Effector memory CD8-positive, alpha-beta T cell (primary cell): ENCODE measurements around the gene GLIPR2.
A peak's percentile ranks its signal among the peaks of the same experiment; 100 is the strongest.
"Not testable (repeated sequence)": the region's sequence is repeated elsewhere in the genome, so short reads cannot be mapped to it uniquely, and the experiment has no call there.

Source experiments
- ATAC-seq: fragments of 150-1000 bp; cut with Tn5 transposase; replicated peaks from 2 replicates; pipeline ENCODE4 v1.10.0; 2021; ENCODE audit warnings: mild to moderate bottlenecking, moderate library complexity
- DNase-seq, 3 experiments: peaks; one replicate each; pipeline ENCODE4 v3.0.0; 2021
- H3K27ac Mint-ChIP-seq, 2 donors: one replicate each; pipeline ENCODE4 v1.8.0; 2022; ENCODE audit warnings: mild to moderate bottlenecking in 2 of 2, mixed read lengths in 2 of 2, moderate library complexity in 2 of 2
- H3K27me3 Mint-ChIP-seq, 2 donors: one replicate each; pipeline ENCODE4 v1.8.0; 2022; ENCODE audit warnings: mixed read lengths in 2 of 2
- H3K36me3 Mint-ChIP-seq: one replicate; pipeline ENCODE4 v1.8.0; 2022; ENCODE audit warnings: mild to moderate bottlenecking, moderate library complexity, mixed read lengths; ENCODE audit not compliant: insufficient read depth
- H3K4me1 Mint-ChIP-seq, 2 donors: one replicate each; pipeline ENCODE4 v1.8.0; 2022; ENCODE audit warnings: low read depth in 2 of 2, mixed read lengths in 2 of 2
- H3K4me3 Mint-ChIP-seq, 2 donors: one replicate each; pipeline ENCODE4 v1.8.0; 2022; ENCODE audit warnings: mild to moderate bottlenecking in 2 of 2, mixed read lengths in 2 of 2, moderate library complexity in 2 of 2
- H3K9me3 Mint-ChIP-seq, 2 donors: one replicate each; pipeline ENCODE4 v1.8.0; 2022; ENCODE audit warnings: mixed read lengths in 2 of 2

The GLIPR2 gene

GRCh38 chr9:36164989-36165388, 28.5 kb downstream of the GLIPR2 start:
- Mint-ChIP-seq H3K4me3 (peak overlapping the region; percentile 81 to 82), H3K9me3 (no peaks in the 10 kb centered on the region), H3K27ac (peak overlapping the region; percentile 75 to 76), H3K27me3 (no peaks in the 10 kb centered on the region), H3K4me1 (peaks cover 3 to 8% of the 10 kb centered on the region in 2 donors), H3K36me3 (peaks cover 28% of the 10 kb centered on the region)
- DNase-seq (no peak), ATAC-seq (no peak)

GRCh38 chr9:36165826-36166167, 29.3 kb downstream of the GLIPR2 start:
- Mint-ChIP-seq H3K27ac (peak overlapping the region; percentile 75 to 76), H3K4me1 (peaks cover 3 to 8% of the 10 kb centered on the region in 2 donors), H3K9me3 (no peaks in the 10 kb centered on the region), H3K27me3 (no peaks in the 10 kb centered on the region), H3K36me3 (peaks cover 22% of the 10 kb centered on the region), H3K4me3 (peak overlapping the region; percentile 81 to 82)
- DNase-seq (no peak), ATAC-seq (no peak)

GRCh38 chr9:36166168-36166927, 29.8 kb downstream of the GLIPR2 start:
- H3K27ac Mint-ChIP-seq, result peak overlapping the region; percentile 75 to 76
- peak; percentile 83 to 86 (median 85) for DNase-seq
- H3K4me3 Mint-ChIP-seq, result peak overlapping the region; percentile 81 to 82
- H3K36me3 Mint-ChIP-seq, result peaks cover 19% of the 10 kb centered on the region
- H3K27me3 Mint-ChIP-seq, result peaks cover 0 to 4% of the 10 kb centered on the region in 2 donors
- ATAC-seq, result peak; percentile 97
- peaks cover 3 to 6% of the 10 kb centered on the region in 2 donors for H3K4me1 Mint-ChIP-seq
- no peaks in the 10 kb centered on the region for H3K9me3 Mint-ChIP-seq

- Mint-ChIP-seq H3K4me3 (no peak within 1 kb of the TSS), H3K27ac (no peak within 1 kb of the TSS), H3K9me3 (no peaks in the 10 kb centered on the region), H3K27me3 (peaks cover 0 to 18% of the 10 kb centered on the region in 2 donors), H3K36me3 (peaks cover 15% of the 10 kb centered on the region), H3K4me1 (peaks cover 3% of the 10 kb centered on the region in 2 donors)
- ATAC-seq (no peak), DNase-seq (no peak)
Observed at GRCh38 chr9:36169166-36169565, 32.6 kb downstream of the GLIPR2 start, which contains the start of gene CCIN. Gene CCIN, plus strand, starts transcription at chr9:36169388. Its CDS starts 115 bp downstream, at chr9:36169503.

- no peak for DNase-seq
- H3K4me3 Mint-ChIP-seq, result no peak overlapping the region
- peaks cover 3% of the 10 kb centered on the region in 2 donors for H3K4me1 Mint-ChIP-seq
- ATAC-seq, result no peak
- peaks cover 0 to 18% of the 10 kb centered on the region in 2 donors for H3K27me3 Mint-ChIP-seq
- H3K9me3 Mint-ChIP-seq, result no peaks in the 10 kb centered on the region
- no peak overlapping the region for H3K27ac Mint-ChIP-seq
- H3K36me3 Mint-ChIP-seq, result peaks cover 12% of the 10 kb centered on the region
Observed at GRCh38 chr9:36169708-36170107, 33.2 kb downstream of the GLIPR2 start.

- H3K27me3 Mint-ChIP-seq, result peaks cover 0 to 25% of the 10 kb centered on the region in 2 donors
- H3K27ac Mint-ChIP-seq, result no peak overlapping the region
- H3K9me3 Mint-ChIP-seq, result no peaks in the 10 kb centered on the region
- H3K36me3 Mint-ChIP-seq, result peaks cover 8% of the 10 kb centered on the region
- H3K4me1 Mint-ChIP-seq, result peaks cover 0 to 3% of the 10 kb centered on the region in 2 donors
- no peak for ATAC-seq
- DNase-seq, result no peak
- H3K4me3 Mint-ChIP-seq, result no peak overlapping the region
Observed at GRCh38 chr9:36170531-36170930, 34.0 kb downstream of the GLIPR2 start.

- no peak overlapping the region for H3K27ac Mint-ChIP-seq
- no peaks in the 10 kb centered on the region for H3K36me3 Mint-ChIP-seq
- DNase-seq (no peak), ATAC-seq (no peak)
- H3K9me3 Mint-ChIP-seq, result no peaks in the 10 kb centered on the region
- H3K4me1 Mint-ChIP-seq, result no peaks in the 10 kb centered on the region
- H3K27me3 Mint-ChIP-seq, result peaks cover 0 to 25% of the 10 kb centered on the region in 2 donors
- H3K4me3 Mint-ChIP-seq, result no peak overlapping the region
Observed at GRCh38 chr9:36173861-36174260, 37.3 kb downstream of the GLIPR2 start.

GRCh38 chr9:36174271-36174670, 37.7 kb downstream of the GLIPR2 start:
- Mint-ChIP-seq H3K4me3 (no peak overlapping the region), H3K27me3 (peaks cover 0 to 25% of the 10 kb centered on the region in 2 donors), H3K27ac (peak overlapping the region in 1 of 2 donors; percentile 47), H3K4me1 (no peaks in the 10 kb centered on the region), H3K9me3 (no peaks in the 10 kb centered on the region), H3K36me3 (no peaks in the 10 kb centered on the region)
- no peak for ATAC-seq
- DNase-seq, result no peak

- peaks cover 0 to 25% of the 10 kb centered on the region in 2 donors for H3K27me3 Mint-ChIP-seq
- H3K36me3 Mint-ChIP-seq, result no peaks in the 10 kb centered on the region
- no peak for ATAC-seq
- peak overlapping the region in 1 of 2 donors; percentile 47 for H3K27ac Mint-ChIP-seq
- no peak overlapping the region for H3K4me3 Mint-ChIP-seq
- H3K9me3 Mint-ChIP-seq, result no peaks in the 10 kb centered on the region
- no peak for DNase-seq
- H3K4me1 Mint-ChIP-seq, result no peaks in the 10 kb centered on the region
Observed at GRCh38 chr9:36174731-36175130, 38.2 kb downstream of the GLIPR2 start.

- H3K27me3 Mint-ChIP-seq, result peaks cover under 1 to 25% of the 10 kb centered on the region in 2 donors
- H3K27ac Mint-ChIP-seq, result peak overlapping the region in 1 of 2 donors; percentile 47
- H3K4me1 Mint-ChIP-seq, ATAC-seq, H3K9me3 Mint-ChIP-seq, H3K36me3 Mint-ChIP-seq, H3K4me3 Mint-ChIP-seq, DNase-seq: not testable (repeated sequence)
Observed at GRCh38 chr9:36175209-36175608, 38.7 kb downstream of the GLIPR2 start.

GRCh38 chr9:36176496-36176895, 40.0 kb downstream of the GLIPR2 start:
- DNase-seq, ATAC-seq, H3K9me3 Mint-ChIP-seq, H3K27ac Mint-ChIP-seq, H3K36me3 Mint-ChIP-seq, H3K4me3 Mint-ChIP-seq, H3K4me1 Mint-ChIP-seq: not testable (repeated sequence)
- peaks cover 10 to 20% of the 10 kb centered on the region in 2 donors for H3K27me3 Mint-ChIP-seq

- no peaks in the 10 kb centered on the region for H3K9me3 Mint-ChIP-seq
- H3K36me3 Mint-ChIP-seq, result no peaks in the 10 kb centered on the region
- DNase-seq (no peak), ATAC-seq (no peak)
- no peaks in the 10 kb centered on the region for H3K4me1 Mint-ChIP-seq
- H3K27ac Mint-ChIP-seq, result no peak overlapping the region
- H3K27me3 Mint-ChIP-seq, result peaks cover 10 to 16% of the 10 kb centered on the region in 2 donors
- H3K4me3 Mint-ChIP-seq, result no peak overlapping the region
Observed at GRCh38 chr9:36177571-36177970, 41.0 kb downstream of the GLIPR2 start.

- not testable (repeated sequence) for DNase-seq, H3K36me3 Mint-ChIP-seq, H3K4me1 Mint-ChIP-seq, ATAC-seq, H3K4me3 Mint-ChIP-seq, H3K9me3 Mint-ChIP-seq, H3K27ac Mint-ChIP-seq, H3K27me3 Mint-ChIP-seq
Observed at GRCh38 chr9:36180243-36180642, 43.7 kb downstream of the GLIPR2 start.

GRCh38 chr9:36187414-36187813, 50.9 kb downstream of the GLIPR2 start:
- no peak for ATAC-seq
- H3K4me3 Mint-ChIP-seq, result no peak overlapping the region
- DNase-seq, result no peak
- peaks cover 17 to 23% of the 10 kb centered on the region in 2 donors for H3K4me1 Mint-ChIP-seq
- no peaks in the 10 kb centered on the region for H3K9me3 Mint-ChIP-seq
- H3K27ac Mint-ChIP-seq, result peak overlapping the region in 1 of 2 donors; percentile 21
- H3K27me3 Mint-ChIP-seq, result no peaks in the 10 kb centered on the region
- H3K36me3 Mint-ChIP-seq, result peaks cover 5% of the 10 kb centered on the region
